HEK293T (cell line): ENCODE results near the gene VWA5B2.

Source experiments
- CTCF ChIA-PET: fragments of 350-600 bp; formaldehyde crosslinking; extraction: SDS; loops from one replicate; lab custom pipeline; 2021; ENCODE audit warnings: antibody characterized with exemption, inconsistent platforms; lab: Yijun Ruan, JAX
- POLR2A ChIA-PET: fragments of 350-600 bp; formaldehyde crosslinking; extraction: SDS; loops from one replicate; lab custom pipeline; 2020; ENCODE audit warnings: antibody characterized with exemption, inconsistent platforms; lab: Yijun Ruan, JAX
- DNase-seq: peaks from one replicate; pipeline ENCODE4 v3.0.0; 2012; ENCODE audit warnings: mixed read lengths; ENCODE audit errors: extremely low spot score
- ARNT ChIP-seq: fragments of 450-650 bp; IDR thresholded peaks from 2 replicates; pipeline ENCODE4 v1.6.1; 2017; ENCODE audit warnings: mild to moderate bottlenecking
- BHLHE40 ChIP-seq: fragments of 450-650 bp; IDR thresholded peaks from 2 replicates; pipeline ENCODE4 v1.6.1; 2016; ENCODE audit warnings: mild to moderate bottlenecking, moderate library complexity, borderline replicate concordance
- CTBP1 ChIP-seq: fragments of 450-650 bp; IDR thresholded peaks from 2 replicates; pipeline ENCODE4 v1.6.1; 2016; ENCODE audit warnings: borderline replicate concordance
- ELF4 ChIP-seq: fragments of 450-650 bp; IDR thresholded peaks from 2 replicates; pipeline ENCODE4 v1.6.1; 2017; ENCODE audit warnings: antibody characterized with exemption
- FOXA1 ChIP-seq: fragments of 450-650 bp; IDR thresholded peaks from 2 replicates; pipeline ENCODE4 v1.6.1; 2016; ENCODE audit warnings: mild to moderate bottlenecking
- FOXK2 ChIP-seq: fragments of 450-650 bp; IDR thresholded peaks from 2 replicates; pipeline ENCODE4 v1.6.1; 2016; ENCODE audit warnings: mild to moderate bottlenecking
- FOXM1 ChIP-seq: fragments of 450-650 bp; IDR thresholded peaks from 2 replicates; pipeline ENCODE4 v1.6.1; 2017; ENCODE audit warnings: mild to moderate bottlenecking, borderline replicate concordance
- HDGF ChIP-seq: fragments of 450-650 bp; IDR thresholded peaks from 2 replicates; pipeline ENCODE4 v1.6.1; 2017; ENCODE audit warnings: antibody characterized with exemption, borderline replicate concordance
- L3MBTL2 ChIP-seq: fragments of 450-650 bp; conservative IDR thresholded peaks from 2 replicates; pipeline ENCODE4 v1.6.1; 2016; ENCODE audit warnings: mild to moderate bottlenecking
- LEF1 ChIP-seq: fragments of 450-650 bp; IDR thresholded peaks from 2 replicates; pipeline ENCODE4 v1.6.1; 2017; ENCODE audit warnings: mild to moderate bottlenecking, borderline replicate concordance
- NFRKB ChIP-seq: fragments of 450-650 bp; IDR thresholded peaks from 2 replicates; pipeline ENCODE4 v1.6.1; 2016; ENCODE audit warnings: mild to moderate bottlenecking, moderate library complexity
- PKNOX1 ChIP-seq: fragments of 450-650 bp; IDR thresholded peaks from 2 replicates; pipeline ENCODE4 v1.6.1; 2016
- SP1 ChIP-seq: fragments of 450-650 bp; IDR thresholded peaks from 2 replicates; pipeline ENCODE4 v1.6.1; 2017
- SUZ12 ChIP-seq: fragments of 450-650 bp; IDR thresholded peaks from 2 replicates; pipeline ENCODE4 v1.6.1; 2016; ENCODE audit warnings: mild to moderate bottlenecking
- TARDBP ChIP-seq: fragments of 450-650 bp; IDR thresholded peaks from 2 replicates; pipeline ENCODE4 v1.6.1; 2016
- ZNF384 ChIP-seq: fragments of 450-650 bp; IDR thresholded peaks from 2 replicates; pipeline ENCODE4 v1.6.1; 2016

VWA5B2 gene

GRCh38 chr3:184249412-184250166 is 20.2 kb downstream of the VWA5B2 start, which contains the start of gene EEF1AKMT4:
TSS of gene EEF1AKMT4 (plus strand) at chr3:184249672. CDS start at chr3:184249695, 23 bp downstream.
- ChIA-PET CTCF (interaction anchor here (0.6 to 1.2 kb wide), 6 partner anchors 9 to 37 kb away, joined by 3 to 6 read pairs (median 4); no protein-coding TSS in a partner anchor), POLR2A (interaction anchor here (0.8 to 1.0 kb wide), 3 partner anchors 9 to 115 kb away, joined by 3 to 6 read pairs (median 4); partner anchors contain the start of gene EIF2B5)
- TF ChIP-seq L3MBTL2 = no peak; the same call in 1 of the 2 replicates
- TF ChIP-seq SP1 = no peak
- no peak for TF ChIP-seq BHLHE40
- DNase-seq = peak; percentile 86

GRCh38 chr3:184250167-184250828 is 20.9 kb downstream of the VWA5B2 start:
- CTCF ChIA-PET = interaction anchor here (0.8 to 1.2 kb wide), 4 partner anchors 8 to 23 kb away, joined by 3 to 6 read pairs (median 4); no protein-coding TSS in a partner anchor
- POLR2A ChIA-PET = interaction anchor here (0.8 to 1.0 kb wide), 3 partner anchors 10 to 116 kb away, joined by 3 to 6 read pairs (median 4); partner anchors contain the start of gene EIF2B5
- TF ChIP-seq FOXA1 = no peak
- TF ChIP-seq FOXM1 = no peak
- TF ChIP-seq SP1 = no peak
- TF ChIP-seq ZNF384 = no peak
- TF ChIP-seq L3MBTL2 = no peak
- no peak for TF ChIP-seq FOXK2
- no peak for TF ChIP-seq SUZ12
- DNase-seq = peak; percentile 70

- ChIA-PET CTCF (interaction anchor here (0.7 kb wide), 1 partner anchor 522 kb away, joined by 3 read pairs; no protein-coding TSS in a partner anchor), POLR2A (no interaction called here)
- DNase-seq = no peak
- TF ChIP-seq CTBP1 (no peak), FOXA1 (no peak), ELF4 (no peak), TARDBP (no peak), BHLHE40 (no peak), SP1 (no peak), NFRKB (no peak)
Measured at GRCh38 chr3:184255291-184256039, 26.1 kb downstream of the VWA5B2 start.

- POLR2A ChIA-PET = no interaction called here
- CTCF ChIA-PET = no interaction called here
- TF ChIP-seq BHLHE40 (no peak), PKNOX1 (no peak), FOXK2 (no peak), HDGF (no peak)
- no peak for DNase-seq
Measured at GRCh38 chr3:184257083-184257915, 27.9 kb downstream of the VWA5B2 start.

- CTCF ChIA-PET = interaction anchor here (0.7 to 1.3 kb wide), 3 partner anchors 9 to 31 kb away, joined by 3 read pairs; partner anchors contain the start of gene EEF1AKMT4
Measured at GRCh38 chr3:184258926-184259325, 29.5 kb downstream of the VWA5B2 start.

More at GRCh38 chr3:184258926-184259325, 29.5 kb downstream of the VWA5B2 start:
- TF ChIP-seq FOXK2 (no peak), CTBP1 (no peak), LEF1 (no peak), ELF4 (no peak), TARDBP (no peak), PKNOX1 (no peak), SUZ12 (no peak), BHLHE40 (no peak), FOXA1 (no peak), HDGF (no peak), L3MBTL2 (no peak), SP1 (no peak), NFRKB (no peak), ARNT (no peak)
- no peak for DNase-seq
- POLR2A ChIA-PET = no interaction called here
